Adrenal gland (tissue), 12 donors: ENCODE results near the gene RBM23. TPM values are rescaled to one million over a fixed set of nuclear protein-coding genes. Genes with fewer than 3 reads are reported as not detected.

Experiments used
- DNase-seq, 7 donors: peaks; one replicate each; pipeline ENCODE4 v3.0.0-alpha.2; 2019 to 2020
- H3K27ac ChIP-seq, 5 donors: fragments of 200-600 bp; sonication (generic) in 4 of 5; 1 replicate in 3 of 5; 2 replicates in 2 of 5; pipeline versions ENCODE4 v1.5.1 to v1.8.0; 2016 to 2020; ENCODE audit warnings: mild to moderate bottlenecking in 1 of 5
- H3K27me3 ChIP-seq: fragments of 200-600 bp; 2 replicates; pipeline ENCODE4 v1.8.0; 2021
- H3K36me3 ChIP-seq, 2 donors: fragments of 200-600 bp; replicated peaks in 1 of 2; 1 replicate in 1 of 2; 2 replicates in 1 of 2; pipeline versions ENCODE4 v1.5.1 to v1.8.0; 2018 to 2022
- H3K4me1 ChIP-seq, 2 donors: fragments of 200-600 bp; replicated peaks in 1 of 2; 1 replicate in 1 of 2; 2 replicates in 1 of 2; pipeline versions ENCODE4 v1.5.1 to v1.8.0; 2018 to 2021
- H3K4me3 ChIP-seq, 4 donors: fragments of 200-600 bp; sonication (generic) in 3 of 4; one replicate each; pipeline ENCODE4 v1.5.1; 2016 to 2018
- H3K9me3 ChIP-seq, 3 donors: fragments of 200-600 bp; sonication (generic) in 1 of 3; replicated peaks in 1 of 3; 1 replicate in 2 of 3; 2 replicates in 1 of 3; pipeline versions ENCODE4 v1.5.1 to v1.8.0; 2016 to 2021
- POLR2A ChIP-seq, 2 donors: fragments of 450-650 bp; IDR thresholded peaks; one replicate each; pipeline ENCODE4 v1.6.1; 2017; ENCODE audit warnings: antibody characterized with exemption in 2 of 2, mild to moderate bottlenecking in 2 of 2, moderate library complexity in 1 of 2
- WGBS, 4 donors: extraction: QIAGEN DNeasy Blood & Tissue Kit in 2 of 4; methylation state at CpG; one replicate each; pipeline versions ENCODE4 v1.1.5 to v1.1.7; 2013 to 2017; 5-methylcytosine and 5-hydroxymethylcytosine counted together
- intact Hi-C, 2 donors: fragments of 100-400 bp; cut with DNase I; formaldehyde crosslinking; loops; one replicate each; pipeline versions ENCODE4 v1.14.1 to v1.15.0; 2022 to 2023
- polyA plus RNA-seq, 3 donors: library from polyadenylated mRNA; stranded (reverse); fragments of 200-250 nt in 2 of 3; fragments of 350-450 nt in 1 of 3; fragmentation: Illumina TruSeq in 1 of 3; extraction: RNeasy Lipid Tissue Mini Kit (QIAGEN cat#74804) in 1 of 3; gene quantifications; one replicate each; pipeline ENCODE4 v1.2.3, GENCODE V29; 2013 to 2014
- small RNA-seq, 2 donors: library from RNA; depleted of rRNA; stranded (forward); fragments of <200 nt; gene quantifications; one replicate each; pipeline ENCODE3, GENCODE V24; 2016
- total RNA-seq, 9 donors: library from RNA; depleted of rRNA in 4 of 9; stranded (reverse); fragments of >200 nt in 4 of 9; fragments of 120-200 nt in 1 of 9; fragmentation: NEBNext Ultra II Directional in 1 of 9; extraction: Animal tissue kit (Norgen Biotek cat#: 25700) in 1 of 9; gene quantifications; one replicate each; pipeline versions ENCODE4 v1.1.0 to v1.2.4, GENCODE V29; 2013 to 2023
- TF ChIP-seq, protein P1 (sequence below), 6 experiments: fragments of 450-650 bp in 4 of 6; fragments of 200-600 bp in 2 of 6; sonication (generic) in 1 of 6; IDR thresholded peaks; 1 replicate in 5 of 6; 2 replicates in 1 of 6; pipeline versions ENCODE4 v1.5.1 to v1.8.0; 2016 to 2021; ENCODE audit warnings: antibody characterized with exemption in 6 of 6, mild to moderate bottlenecking in 2 of 6, moderate library complexity in 1 of 6
- donor health status: healthy with polysubstance abuse.
- donor health status: Bipolar disorder and iron deficiency.
- donor health status: DM: yes; HTN: yes; CAD: no.
- donor health status: DM: no; HTN: no; CAD: no.
- donor health status: DM: no; HTN: no; CAD: no.
- donor health status: DM: yes; HTN: yes; CAD: no.

Gene RBM23
- total and polyA plus RNA-seq, 12 donors: 39.5 to 1,877 (median 80.1) TPM

DNA sequence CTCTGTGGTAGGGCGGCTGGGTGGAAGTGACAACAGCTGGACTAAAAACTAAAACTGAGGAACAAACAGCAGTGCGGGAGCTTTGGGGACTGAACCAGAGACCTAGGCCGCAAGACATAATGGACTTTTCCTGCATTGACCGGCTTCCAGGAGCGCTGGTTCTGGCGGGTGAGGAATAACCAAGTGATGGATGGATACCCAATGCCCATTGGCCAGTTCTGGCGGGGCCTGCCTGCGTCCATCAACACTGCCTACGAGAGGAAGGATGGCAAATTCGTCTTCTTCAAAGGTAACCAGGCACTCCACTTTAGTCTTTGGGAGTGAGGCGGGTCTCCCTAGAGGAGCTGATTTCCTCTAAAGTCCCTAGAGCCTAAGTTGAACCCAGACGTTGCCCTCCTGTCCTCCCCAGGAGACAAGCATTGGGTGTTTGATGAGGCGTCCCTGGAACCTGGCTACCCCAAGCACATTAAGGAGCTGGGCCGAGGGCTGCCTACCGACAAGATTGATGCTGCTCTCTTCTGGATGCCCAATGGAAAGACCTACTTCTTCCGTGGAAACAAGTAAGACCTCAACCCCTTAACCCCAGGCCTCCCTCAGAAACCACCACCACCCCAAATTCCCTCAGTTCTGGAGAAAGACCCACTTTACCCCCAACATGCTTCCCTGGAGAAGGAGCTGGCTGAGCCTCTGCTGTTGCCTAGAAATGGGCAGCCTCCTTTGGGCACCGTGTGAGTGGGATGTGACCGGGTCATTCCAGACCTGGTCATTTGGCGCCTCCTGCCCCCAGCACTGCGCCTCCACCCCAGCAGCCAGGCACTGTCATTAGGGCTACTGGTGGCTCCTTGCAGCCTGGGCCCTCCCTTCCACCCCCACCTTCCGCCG lies 74.5 kb downstream of the RBM23 start:
- H3K27ac ChIP-seq: peak overlapping the region in 1 of 5 donors; percentile 0
- WGBS, 4 donors: 88 to 92% (median 91%) methylated on average over 15 to 22 of the region's 22 CpGs
- peaks cover 1 to 27% of the 10 kb centered on the region in 2 donors for H3K4me1 ChIP-seq
- H3K36me3 ChIP-seq: peaks cover 0 to 62% of the 10 kb centered on the region in 2 donors
- no peak for DNase-seq
- no peaks in the 10 kb centered on the region for H3K27me3 ChIP-seq
- no peak overlapping the region for H3K4me3 ChIP-seq
- intact Hi-C loops: no loop called here
- TF ChIP-seq, protein P1, sequence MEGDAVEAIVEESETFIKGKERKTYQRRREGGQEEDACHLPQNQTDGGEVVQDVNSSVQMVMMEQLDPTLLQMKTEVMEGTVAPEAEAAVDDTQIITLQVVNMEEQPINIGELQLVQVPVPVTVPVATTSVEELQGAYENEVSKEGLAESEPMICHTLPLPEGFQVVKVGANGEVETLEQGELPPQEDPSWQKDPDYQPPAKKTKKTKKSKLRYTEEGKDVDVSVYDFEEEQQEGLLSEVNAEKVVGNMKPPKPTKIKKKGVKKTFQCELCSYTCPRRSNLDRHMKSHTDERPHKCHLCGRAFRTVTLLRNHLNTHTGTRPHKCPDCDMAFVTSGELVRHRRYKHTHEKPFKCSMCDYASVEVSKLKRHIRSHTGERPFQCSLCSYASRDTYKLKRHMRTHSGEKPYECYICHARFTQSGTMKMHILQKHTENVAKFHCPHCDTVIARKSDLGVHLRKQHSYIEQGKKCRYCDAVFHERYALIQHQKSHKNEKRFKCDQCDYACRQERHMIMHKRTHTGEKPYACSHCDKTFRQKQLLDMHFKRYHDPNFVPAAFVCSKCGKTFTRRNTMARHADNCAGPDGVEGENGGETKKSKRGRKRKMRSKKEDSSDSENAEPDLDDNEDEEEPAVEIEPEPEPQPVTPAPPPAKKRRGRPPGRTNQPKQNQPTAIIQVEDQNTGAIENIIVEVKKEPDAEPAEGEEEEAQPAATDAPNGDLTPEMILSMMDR (IDR thresholded peaks at IDR 0.05): no peak
- TF ChIP-seq POLR2A (IDR thresholded peaks at IDR 0.05): no peak
- H3K9me3 ChIP-seq: no peaks in the 10 kb centered on the region

Small RNA genes lying within 50 kb of the gene (small RNA-seq; reads per million reads assigned to genes)
- gene RF00019: 0 reads per million in 2 donors

Other genes starting within 250 kb of the RBM23 start
- 100 to 1,000 TPM in 8 of 9 donors, 10 to 100 TPM in 1; 79.9 to 183 (median 130) TPM for gene OXA1L, start 152.5 kb downstream of the RBM23 start, total RNA-seq
- 100 to 1,000 TPM; 109 to 179 (median 168) TPM for gene OXA1L, start 152.5 kb downstream of the RBM23 start, polyA plus RNA-seq
- gene SLC7A7, start 103.7 kb downstream of the RBM23 start, total RNA-seq: 10 to 100 TPM in 8 of 9 donors, 1 to 10 TPM in 1; 7.3 to 30.5 (median 18.6) TPM
- 10 to 100 TPM in 1 of 3 donors, 1 to 10 TPM in 2; 4.0 to 10.1 (median 6.5) TPM for gene SLC7A7, start 103.7 kb downstream of the RBM23 start, polyA plus RNA-seq
- 100 to 1,000 TPM in 5 of 9 donors, 10 to 100 TPM in 4; 58.3 to 390 (median 111) TPM for gene MRPL52, start 89.3 kb downstream of the RBM23 start, total RNA-seq
- 100 to 1,000 TPM in 2 of 3 donors, 10 to 100 TPM in 1; 66.0 to 337 (median 256) TPM for gene MRPL52, start 89.3 kb downstream of the RBM23 start, polyA plus RNA-seq
- 100 to 1,000 TPM in 4 of 9 donors, 10 to 100 TPM in 5; 19.3 to 161 (median 91.8) TPM for gene MMP14, start 82.6 kb downstream of the RBM23 start, total RNA-seq
- gene MMP14, start 82.6 kb downstream of the RBM23 start, polyA plus RNA-seq: 10 to 100 TPM; 15.5 to 65.2 (median 17.0) TPM
- 100 to 1,000 TPM in 4 of 9 donors, 10 to 100 TPM in 5; 14.8 to 207 (median 92.0) TPM for gene LRP10, start 47.4 kb downstream of the RBM23 start, total RNA-seq
- 10 to 100 TPM; 13.1 to 26.8 (median 14.8) TPM for gene LRP10, start 47.4 kb downstream of the RBM23 start, polyA plus RNA-seq
- under 1 TPM in 5 of 9 donors, not detected in 4; 0.15 to 0.28 (median 0.25) TPM for gene REM2, start 35.9 kb downstream of the RBM23 start, total RNA-seq
- gene REM2, start 35.9 kb downstream of the RBM23 start, polyA plus RNA-seq: 1 to 10 TPM in 1 of 3 donors, under 1 TPM in 2; 0.09 to 1.2 (median 0.64) TPM
- 100 to 1,000 TPM in 2 of 9 donors, 10 to 100 TPM in 7; 28.6 to 125 (median 68.0) TPM for gene PRMT5, start 10.2 kb upstream of the RBM23 start, total RNA-seq
- gene PRMT5, start 10.2 kb upstream of the RBM23 start, polyA plus RNA-seq: 100 to 1,000 TPM in 1 of 3 donors, 10 to 100 TPM in 2; 20.9 to 134 (median 21.6) TPM
- 10 to 100 TPM; 16.8 to 72.2 (median 35.4) TPM for gene HAUS4, start 37.9 kb upstream of the RBM23 start, total RNA-seq
- 10 to 100 TPM; 11.2 to 20.4 (median 20.0) TPM for gene HAUS4, start 37.9 kb upstream of the RBM23 start, polyA plus RNA-seq
- 10 to 100 TPM in 3 of 9 donors, 1 to 10 TPM in 6; 2.0 to 12.6 (median 6.2) TPM for gene AJUBA, start 63.4 kb upstream of the RBM23 start, total RNA-seq
- 1 to 10 TPM; 1.4 to 3.6 (median 2.3) TPM for gene AJUBA, start 63.4 kb upstream of the RBM23 start, polyA plus RNA-seq
- gene C14orf93, start 91.0 kb upstream of the RBM23 start, total RNA-seq: 10 to 100 TPM in 2 of 9 donors, 1 to 10 TPM in 7; 4.0 to 12.4 (median 8.0) TPM
- 10 to 100 TPM in 1 of 3 donors, 1 to 10 TPM in 2; 2.9 to 12.5 (median 7.5) TPM for gene C14orf93, start 91.0 kb upstream of the RBM23 start, polyA plus RNA-seq
- 100 to 1,000 TPM; 114 to 377 (median 140) TPM for gene PSMB5, start 115.8 kb upstream of the RBM23 start, total RNA-seq
- gene PSMB5, start 115.8 kb upstream of the RBM23 start, polyA plus RNA-seq: 100 to 1,000 TPM in 1 of 3 donors, 10 to 100 TPM in 2; 55.4 to 175 (median 75.4) TPM
- under 1 TPM in 1 of 9 donors, not detected in 8; 0.17 TPM for gene PSMB11, start 123.1 kb upstream of the RBM23 start, total RNA-seq
- gene PSMB11, start 123.1 kb upstream of the RBM23 start, polyA plus RNA-seq: not detected
- 1 to 10 TPM; 1.9 to 5.7 (median 3.4) TPM for gene CDH24, start 138.4 kb upstream of the RBM23 start, total RNA-seq
- 10 to 100 TPM in 2 of 3 donors, 1 to 10 TPM in 1; 1.5 to 29.3 (median 15.3) TPM for gene CDH24, start 138.4 kb upstream of the RBM23 start, polyA plus RNA-seq
- gene ACIN1, start 176.0 kb upstream of the RBM23 start, total RNA-seq: 100 to 1,000 TPM in 5 of 9 donors, 10 to 100 TPM in 4; 73.1 to 203 (median 129) TPM
- 100 to 1,000 TPM; 116 to 431 (median 258) TPM for gene ACIN1, start 176.0 kb upstream of the RBM23 start, polyA plus RNA-seq
- gene C14orf119, start 176.4 kb upstream of the RBM23 start, total RNA-seq: 100 to 1,000 TPM in 1 of 9 donors, 10 to 100 TPM in 8; 23.9 to 206 (median 55.4) TPM
- 10 to 100 TPM; 28.0 to 52.9 (median 35.1) TPM for gene C14orf119, start 176.4 kb upstream of the RBM23 start, polyA plus RNA-seq
- gene CIROP, start 185.8 kb upstream of the RBM23 start, total RNA-seq: not detected
- gene CIROP, start 185.8 kb upstream of the RBM23 start, polyA plus RNA-seq: not detected
- gene CEBPE, start 200.1 kb upstream of the RBM23 start, total RNA-seq: under 1 TPM in 1 of 9 donors, not detected in 8; 0.15 TPM
- under 1 TPM in 2 of 3 donors, not detected in 1; 0.03 to 0.40 TPM for gene CEBPE, start 200.1 kb upstream of the RBM23 start, polyA plus RNA-seq